Effector memory CD8-positive, alpha-beta T cell (primary cell): ENCODE measurements around the gene MMEL1.

Source experiments
- ATAC-seq: fragments of 150-1000 bp; cut with Tn5 transposase; replicated peaks from 2 replicates; pipeline ENCODE4 v1.10.0; 2021; ENCODE audit warnings: mild to moderate bottlenecking, moderate library complexity
- DNase-seq, 3 experiments: peaks; one replicate each; pipeline ENCODE4 v3.0.0; 2021
- H3K27ac Mint-ChIP-seq, 2 donors: one replicate each; pipeline ENCODE4 v1.8.0; 2022; ENCODE audit warnings: mild to moderate bottlenecking in 2 of 2, mixed read lengths in 2 of 2, moderate library complexity in 2 of 2
- H3K27me3 Mint-ChIP-seq, 2 donors: one replicate each; pipeline ENCODE4 v1.8.0; 2022; ENCODE audit warnings: mixed read lengths in 2 of 2
- H3K36me3 Mint-ChIP-seq: one replicate; pipeline ENCODE4 v1.8.0; 2022; ENCODE audit warnings: mild to moderate bottlenecking, moderate library complexity, mixed read lengths; ENCODE audit not compliant: insufficient read depth
- H3K4me1 Mint-ChIP-seq, 2 donors: one replicate each; pipeline ENCODE4 v1.8.0; 2022; ENCODE audit warnings: low read depth in 2 of 2, mixed read lengths in 2 of 2
- H3K4me3 Mint-ChIP-seq, 2 donors: one replicate each; pipeline ENCODE4 v1.8.0; 2022; ENCODE audit warnings: mild to moderate bottlenecking in 2 of 2, mixed read lengths in 2 of 2, moderate library complexity in 2 of 2
- H3K9me3 Mint-ChIP-seq, 2 donors: one replicate each; pipeline ENCODE4 v1.8.0; 2022; ENCODE audit warnings: mixed read lengths in 2 of 2

Gene MMEL1

GRCh38 chr1:2541619-2542245, 91.1 kb downstream of the MMEL1 start:
- ATAC-seq (no peak), DNase-seq (no peak)
- no peak overlapping the region for H3K4me3 Mint-ChIP-seq
- peaks cover 3 to 7% of the 10 kb centered on the region in 2 donors for H3K4me1 Mint-ChIP-seq
- no peak overlapping the region for H3K27ac Mint-ChIP-seq
- peaks cover 0 to 3% of the 10 kb centered on the region in 2 donors for H3K27me3 Mint-ChIP-seq
- H3K36me3 Mint-ChIP-seq = peaks cover 11% of the 10 kb centered on the region
- no peaks in the 10 kb centered on the region for H3K9me3 Mint-ChIP-seq

DNA sequence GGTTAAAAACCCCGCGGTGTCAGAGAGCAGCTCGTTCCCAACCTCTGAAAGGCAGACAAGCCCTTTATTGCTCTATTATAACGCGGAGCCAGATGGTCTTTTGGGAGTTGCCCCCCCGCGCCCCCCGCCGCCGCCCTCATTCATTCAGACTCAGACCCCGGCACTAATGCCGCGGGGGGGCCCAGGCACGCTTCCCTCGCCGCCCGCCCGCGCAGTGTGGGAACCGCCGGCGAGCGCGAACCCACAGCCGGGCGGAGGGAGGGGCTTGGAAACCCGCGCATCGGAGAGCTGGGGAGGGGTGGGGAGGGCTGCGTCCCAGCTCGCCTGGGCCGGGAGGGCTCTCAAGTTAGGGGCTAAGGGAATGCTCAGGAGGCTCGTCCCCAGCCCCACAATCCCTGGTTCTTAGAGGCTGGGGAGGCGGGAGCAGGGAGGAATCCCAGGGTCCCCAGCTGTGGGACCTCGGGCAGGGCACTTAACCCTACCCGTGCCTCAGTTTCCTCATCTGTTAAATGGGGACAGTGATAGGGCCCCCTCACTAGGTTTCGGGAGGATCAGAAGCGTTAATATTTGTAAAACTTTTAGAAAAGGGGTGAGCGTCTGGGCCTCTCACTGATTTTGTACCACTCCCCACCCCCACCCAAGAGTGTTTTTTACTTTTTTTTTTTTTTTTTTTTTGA, 91.9 kb downstream of the MMEL1 start:
- ATAC-seq (peak; percentile 31), DNase-seq (no peak)
- H3K4me1 Mint-ChIP-seq = peaks cover 3 to 9% of the 10 kb centered on the region in 2 donors
- H3K9me3 Mint-ChIP-seq = no peaks in the 10 kb centered on the region
- peaks cover 4 to 11% of the 10 kb centered on the region in 2 donors for H3K27me3 Mint-ChIP-seq
- H3K27ac Mint-ChIP-seq = no peak overlapping the region
- H3K4me3 Mint-ChIP-seq = no peak overlapping the region
- H3K36me3 Mint-ChIP-seq = peaks cover 4% of the 10 kb centered on the region
